ENCODE data around the gene USP8. TPM values are rescaled to one million over a fixed set of nuclear protein-coding genes. Genes with fewer than 3 reads are reported as not detected.

Gene USP8
- total RNA-seq, 1 experiment from 2014 or later = 48.5 TPM

DNA sequence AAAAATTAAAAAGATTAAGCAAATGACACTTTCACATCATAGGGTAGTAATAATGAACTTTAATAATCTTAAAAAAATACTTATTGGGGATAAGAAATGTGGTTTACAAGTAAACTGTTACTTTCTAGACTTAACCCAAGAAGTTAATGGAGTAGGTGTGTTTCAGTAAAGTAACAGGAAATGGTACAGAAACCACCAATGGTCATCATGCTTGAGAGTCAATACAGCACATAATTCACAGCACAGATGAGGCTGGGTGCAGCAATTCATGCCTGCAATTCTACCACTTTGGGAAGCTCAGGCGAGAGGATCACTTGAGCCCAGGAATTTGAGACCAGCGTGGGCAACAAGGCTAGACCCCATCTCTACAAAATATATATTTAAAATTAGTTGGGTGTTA, 133.8 kb downstream of the USP8 start:
- H3K27me3 ChIP-seq (replicated peaks; ENCODE audit: insufficient read depth, low read depth, low read length, poor library complexity) = no peaks in the 10 kb centered on the region
- peaks cover 4% of the 10 kb centered on the region for H3K36me3 ChIP-seq (ENCODE audit: insufficient read depth, low read length, poor library complexity, severe bottlenecking)
- H3K27ac ChIP-seq (ENCODE audit: low read depth, low read length, poor library complexity, severe bottlenecking) = no peak overlapping the region
- H3K4me3 ChIP-seq (ENCODE audit: low read depth, low read length, poor library complexity, severe bottlenecking) = no peak overlapping the region
- H3K4me1 ChIP-seq (ENCODE audit: insufficient read depth, low read length, poor library complexity, severe bottlenecking) = no peaks in the 10 kb centered on the region
- BruUV-seq (replicated peaks) = no TSS peak
- no peaks in the 10 kb centered on the region for H3K9me3 ChIP-seq (ENCODE audit: low read depth, low read length, poor library complexity, severe bottlenecking)
- ChIA-PET CTCF (no interaction called here), POLR2A (ENCODE audit: low non-redundant PET) (no interaction called here)
- no peak for DNase-seq (ENCODE audit: low spot score)
- intact Hi-C loops (cut with micrococcal nuclease; ENCODE audit: unreplicated experiment) = no loop called here
- TF ChIP-seq EZH2 (IDR thresholded peaks at IDR 0.05; ENCODE audit: borderline replicate concordance, low read depth, low read length, poor library complexity, severe bottlenecking) = no peak
- TF ChIP-seq, protein P1, sequence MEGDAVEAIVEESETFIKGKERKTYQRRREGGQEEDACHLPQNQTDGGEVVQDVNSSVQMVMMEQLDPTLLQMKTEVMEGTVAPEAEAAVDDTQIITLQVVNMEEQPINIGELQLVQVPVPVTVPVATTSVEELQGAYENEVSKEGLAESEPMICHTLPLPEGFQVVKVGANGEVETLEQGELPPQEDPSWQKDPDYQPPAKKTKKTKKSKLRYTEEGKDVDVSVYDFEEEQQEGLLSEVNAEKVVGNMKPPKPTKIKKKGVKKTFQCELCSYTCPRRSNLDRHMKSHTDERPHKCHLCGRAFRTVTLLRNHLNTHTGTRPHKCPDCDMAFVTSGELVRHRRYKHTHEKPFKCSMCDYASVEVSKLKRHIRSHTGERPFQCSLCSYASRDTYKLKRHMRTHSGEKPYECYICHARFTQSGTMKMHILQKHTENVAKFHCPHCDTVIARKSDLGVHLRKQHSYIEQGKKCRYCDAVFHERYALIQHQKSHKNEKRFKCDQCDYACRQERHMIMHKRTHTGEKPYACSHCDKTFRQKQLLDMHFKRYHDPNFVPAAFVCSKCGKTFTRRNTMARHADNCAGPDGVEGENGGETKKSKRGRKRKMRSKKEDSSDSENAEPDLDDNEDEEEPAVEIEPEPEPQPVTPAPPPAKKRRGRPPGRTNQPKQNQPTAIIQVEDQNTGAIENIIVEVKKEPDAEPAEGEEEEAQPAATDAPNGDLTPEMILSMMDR (conservative IDR thresholded peaks at IDR 0.05; ENCODE audit: low read depth, low read length) = no peak

DNA sequence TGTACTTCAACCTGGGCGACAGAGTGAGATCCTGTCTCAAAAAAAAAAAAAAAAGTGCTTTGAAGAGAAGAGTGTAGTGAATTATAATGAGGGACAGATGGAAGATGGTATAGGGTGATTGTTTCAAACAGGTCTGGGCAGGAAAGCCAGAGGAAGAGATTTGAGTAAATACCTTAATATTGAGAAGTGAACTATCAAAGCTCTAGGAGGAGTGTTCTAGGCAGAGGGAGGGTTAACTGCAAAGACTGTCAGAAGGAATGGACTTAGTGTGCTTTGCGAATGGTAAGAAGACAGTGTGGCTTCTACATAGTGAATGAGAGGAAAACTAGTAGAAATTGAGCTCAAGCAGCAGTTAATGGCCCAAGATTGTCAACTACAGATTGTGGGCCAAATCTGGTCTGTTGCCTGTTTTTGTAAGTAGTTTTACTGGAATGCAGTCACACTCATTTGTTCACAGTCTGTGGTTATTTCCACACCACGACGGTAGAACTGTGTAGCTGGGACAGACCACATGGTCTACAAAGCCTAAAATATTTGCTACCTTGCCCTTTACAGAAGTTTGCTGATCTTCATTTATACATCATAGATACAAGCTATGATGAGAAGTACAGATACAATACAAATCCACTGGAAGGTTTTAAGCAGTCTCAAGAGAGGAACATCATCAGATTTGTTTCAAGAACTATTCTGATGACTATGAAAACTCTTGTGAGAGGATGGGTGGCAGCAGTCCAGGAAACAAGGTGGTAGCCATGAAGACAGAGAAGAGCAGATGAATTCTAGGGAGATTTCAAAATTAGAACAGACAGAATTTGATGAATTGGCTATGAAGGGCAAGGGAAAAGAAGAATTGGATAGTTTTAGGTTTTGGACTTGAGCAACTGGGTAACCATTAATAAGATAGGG, 138.8 kb downstream of the USP8 start:
- Histone ChIP-seq H3K27ac (ENCODE audit: low read depth, low read length, poor library complexity, severe bottlenecking) (no peak overlapping the region), H3K4me1 (ENCODE audit: insufficient read depth, low read length, poor library complexity, severe bottlenecking) (no peaks in the 10 kb centered on the region), H3K36me3 (ENCODE audit: insufficient read depth, low read length, poor library complexity, severe bottlenecking) (peaks cover 3% of the 10 kb centered on the region), H3K9me3 (ENCODE audit: low read depth, low read length, poor library complexity, severe bottlenecking) (no peaks in the 10 kb centered on the region), H3K4me3 (ENCODE audit: low read depth, low read length, poor library complexity, severe bottlenecking) (no peak overlapping the region), H3K27me3 (replicated peaks; ENCODE audit: insufficient read depth, low read depth, low read length, poor library complexity) (no peaks in the 10 kb centered on the region)
- BruUV-seq (replicated peaks) = no TSS peak
- CTCF ChIA-PET = no interaction called here
- intact Hi-C loops (cut with micrococcal nuclease; ENCODE audit: unreplicated experiment) = no loop called here
- POLR2A ChIA-PET (ENCODE audit: low non-redundant PET) = no interaction called here
- DNase-seq (ENCODE audit: low spot score) = no peak
- no peak for TF ChIP-seq EZH2 (IDR thresholded peaks at IDR 0.05; ENCODE audit: borderline replicate concordance, low read depth, low read length, poor library complexity, severe bottlenecking)
- TF ChIP-seq, protein P1 (conservative IDR thresholded peaks at IDR 0.05; ENCODE audit: low read depth, low read length) = no peak

DNA sequence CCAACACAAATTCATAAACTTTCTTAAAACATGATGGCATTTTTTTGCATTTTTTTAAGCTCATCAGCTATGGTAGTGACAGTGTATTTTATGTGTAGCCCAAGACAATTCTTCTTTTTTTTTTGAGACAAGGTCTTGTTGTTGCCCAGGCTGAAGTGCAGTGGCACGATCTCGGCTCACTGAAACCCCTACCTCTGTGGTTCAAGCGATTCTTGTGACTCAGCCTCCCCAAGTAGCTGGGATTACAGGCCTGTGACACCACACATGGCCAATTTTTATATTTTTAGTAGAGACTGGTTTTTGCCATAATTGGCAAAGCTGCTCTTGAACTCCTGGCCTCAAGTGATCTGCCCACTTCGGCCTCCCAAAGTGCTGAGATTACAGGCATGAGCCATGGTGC, 139.6 kb downstream of the USP8 start:
- DNase-seq (ENCODE audit: low spot score) = no peak
- ChIA-PET CTCF (no interaction called here), POLR2A (ENCODE audit: low non-redundant PET) (interaction anchor here (0.7 kb wide), 1 partner anchor 85 kb away, joined by 6 read pairs; no protein-coding TSS in a partner anchor)
- no peak for TF ChIP-seq EZH2 (IDR thresholded peaks at IDR 0.05; ENCODE audit: borderline replicate concordance, low read depth, low read length, poor library complexity, severe bottlenecking)
- TF ChIP-seq, protein P1 (conservative IDR thresholded peaks at IDR 0.05; ENCODE audit: low read depth, low read length) = no peak
- no TSS peak for BruUV-seq (replicated peaks)
- H3K4me3 ChIP-seq (ENCODE audit: low read depth, low read length, poor library complexity, severe bottlenecking) = no peak overlapping the region
- H3K4me1 ChIP-seq (ENCODE audit: insufficient read depth, low read length, poor library complexity, severe bottlenecking) = no peaks in the 10 kb centered on the region
- H3K27ac ChIP-seq (ENCODE audit: low read depth, low read length, poor library complexity, severe bottlenecking) = no peak overlapping the region
- no peaks in the 10 kb centered on the region for H3K36me3 ChIP-seq (ENCODE audit: insufficient read depth, low read length, poor library complexity, severe bottlenecking)
- no peaks in the 10 kb centered on the region for H3K9me3 ChIP-seq (ENCODE audit: low read depth, low read length, poor library complexity, severe bottlenecking)
- intact Hi-C loops (cut with micrococcal nuclease; ENCODE audit: unreplicated experiment) = no loop called here
- no peaks in the 10 kb centered on the region for H3K27me3 ChIP-seq (replicated peaks; ENCODE audit: insufficient read depth, low read depth, low read length, poor library complexity)

Other genes with a start within 250 kb of the USP8 start
- 0.77 and 0.79 TPM in 2 replicates for gene SLC27A2, start 242.2 kb upstream of the USP8 start, total RNA-seq (2021)
- not detected in 2 replicates for gene HDC, start 158.7 kb upstream of the USP8 start, total RNA-seq (2021)
- gene GABPB1, start 69.2 kb upstream of the USP8 start, total RNA-seq (2021) = 35.3 and 40.0 TPM in 2 replicates
- gene USP50, start 122.3 kb downstream of the USP8 start, total RNA-seq (2021) = 0.39 TPM in 1 of 2 replicates, not detected in the other

Data from A673 (cell line).